SK-N-SH (cell line): ENCODE results near the gene GMFB. TPM values are rescaled to one million over a fixed set of nuclear protein-coding genes. Genes with fewer than 3 reads are reported as not detected.

ENCODE experiments used
- CTCF ChIA-PET: fragments of 300-600, 350-600 bp; formaldehyde crosslinking; extraction: SDS; loops from one replicate; lab custom pipeline; 2021; lab: Yijun Ruan, JAX
- POLR2A ChIA-PET: fragments of 350-600 bp; sonication (Branson Sonifier 250); formaldehyde crosslinking; extraction: SDS; loops from one replicate; lab custom pipeline; 2020; ENCODE audit warnings: antibody characterized with exemption, inconsistent platforms; lab: Yijun Ruan, JAX
- DNase-seq: peaks from one replicate; pipeline ENCODE4 v3.0.0; 2012
- H2AFZ ChIP-seq: fragments of 200-600 bp; sonication (generic); 2 replicates; pipeline ENCODE4 v1.8.1; 2016; ENCODE audit warnings: antibody characterized with exemption, mild to moderate bottlenecking, low read depth
- H3F3A ChIP-seq: fragments of 200-600 bp; sonication (generic); replicated peaks from 2 replicates; pipeline ENCODE3; 2016; ENCODE audit warnings: antibody characterized with exemption, mild to moderate bottlenecking; ENCODE audit not compliant: insufficient read depth
- H3K27ac ChIP-seq, 2 experiments: fragments of 200-500 bp in 1 of 2; fragments of 200-600 bp in 1 of 2; sonication (Bioruptor generic) in 1 of 2; sonication (generic), shearing (Covaris generic) in 1 of 2; 2 replicates each; pipeline versions ENCODE4 v1.5.1 to v1.6.1; 2014 to 2016; ENCODE audit warnings: low read depth in 2 of 2, inconsistent platforms in 1 of 2, low read length in 1 of 2, mild to moderate bottlenecking in 1 of 2, mixed read lengths in 1 of 2
- H3K27me3 ChIP-seq: fragments of 200-600 bp; sonication (generic), shearing (Covaris generic); 2 replicates; pipeline ENCODE4 v1.6.1; 2016; ENCODE audit warnings: mixed run types; ENCODE audit not compliant: insufficient read depth
- H3K36me3 ChIP-seq, 2 experiments: fragments of 200-500 bp in 1 of 2; fragments of 200-600 bp in 1 of 2; sonication (Bioruptor generic) in 1 of 2; sonication (generic) in 1 of 2; replicated peaks in 1 of 2; 2 replicates each; pipeline versions ENCODE3 to v1.5.1; 2014 to 2016; ENCODE audit warnings: low read length in 1 of 2, mild to moderate bottlenecking in 1 of 2; ENCODE audit not compliant: insufficient read depth in 2 of 2, control insufficient read depth in 1 of 2
- H3K4me1 ChIP-seq, 2 experiments: fragments of 200-500 bp in 1 of 2; fragments of 200-600 bp in 1 of 2; sonication (Bioruptor generic) in 1 of 2; sonication (generic), shearing (Covaris generic) in 1 of 2; 2 replicates each; pipeline versions ENCODE4 v1.5.1 to v1.6.1; 2014 to 2016; ENCODE audit warnings: low read depth in 1 of 2, low read length in 1 of 2, mixed run types in 1 of 2; ENCODE audit not compliant: insufficient read depth in 2 of 2, control insufficient read depth in 1 of 2
- H3K4me2 ChIP-seq: fragments of 200-600 bp; sonication (generic), shearing (Covaris generic); 2 replicates; pipeline ENCODE4 v1.6.1; 2017; ENCODE audit warnings: mixed run types
- H3K4me3 ChIP-seq, 2 experiments: fragments of 200-500 bp in 1 of 2; fragments of 200-600 bp in 1 of 2; sonication (Bioruptor generic) in 1 of 2; sonication (generic), shearing (Covaris generic) in 1 of 2; 2 replicates each; pipeline versions ENCODE4 v1.5.1 to v1.8.1; 2014 to 2016; ENCODE audit warnings: low read depth in 2 of 2, inconsistent platforms in 1 of 2, low read length in 1 of 2, mild to moderate bottlenecking in 1 of 2, mixed read lengths in 1 of 2, moderate library complexity in 1 of 2
- H3K79me2 ChIP-seq: fragments of 200-600 bp; sonication (generic); 2 replicates; pipeline ENCODE4 v1.8.1; 2017; ENCODE audit warnings: mild to moderate bottlenecking; ENCODE audit not compliant: insufficient read depth
- H3K9ac ChIP-seq: fragments of 200-600 bp; sonication (generic); 2 replicates; pipeline ENCODE4 v1.6.1; 2017; ENCODE audit warnings: mixed run types
- H3K9me2 ChIP-seq: fragments of 200-600 bp; sonication (generic); 2 replicates; pipeline ENCODE4 v1.6.1; 2017; ENCODE audit warnings: mixed run types
- H3K9me3 ChIP-seq: fragments of 200-600 bp; sonication (generic); 2 replicates; pipeline ENCODE4 v1.6.1; 2017; ENCODE audit warnings: mixed run types, mild to moderate bottlenecking, moderate library complexity
- H4K20me1 ChIP-seq: fragments of 200-600 bp; sonication (generic); 2 replicates; pipeline ENCODE4 v1.6.1; 2017; ENCODE audit warnings: mild to moderate bottlenecking, mixed run types; ENCODE audit not compliant: insufficient read depth
- CHD2 ChIP-seq: fragments of 150-350 bp; IDR thresholded peaks from 2 replicates; pipeline ENCODE4 v1.6.1; 2018; ENCODE audit warnings: low read length; ENCODE audit not compliant: partially characterized antibody
- EP300 ChIP-seq, 2 experiments: IDR thresholded peaks; 2 replicates each; pipeline versions ENCODE4 v1.4.0 to v1.6.1; 2012; ENCODE audit warnings: borderline replicate concordance in 1 of 2, low read depth in 1 of 2, low read length in 1 of 2
- EZH2phosphoT487 ChIP-seq: fragments of 200-600 bp; sonication (generic); IDR thresholded peaks from 2 replicates; pipeline ENCODE4 v1.6.1; 2017; ENCODE audit warnings: low read depth, mixed run types, mild to moderate bottlenecking, antibody characterized with exemption, moderate library complexity, borderline replicate concordance
- FOXM1 ChIP-seq: IDR thresholded peaks from 2 replicates; pipeline ENCODE4 v1.4.0; 2012; ENCODE audit warnings: low read depth, mild to moderate bottlenecking
- GATA2 ChIP-seq: sonication (generic); formaldehyde crosslinking; IDR thresholded peaks from 2 replicates; pipeline ENCODE4 v1.5.0; 2020; ENCODE audit warnings: mild to moderate bottlenecking, missing genetic modification reagents
- IRF3 ChIP-seq: fragments of 150-350 bp; IDR thresholded peaks from 2 replicates; pipeline ENCODE4 v1.6.1; 2016; ENCODE audit warnings: mild to moderate bottlenecking, low read depth, low read length
- JUND ChIP-seq: IDR thresholded peaks from 2 replicates; pipeline ENCODE4 v1.4.0; 2012
- MAX ChIP-seq: IDR thresholded peaks from 2 replicates; pipeline ENCODE4 v1.4.0; 2012; ENCODE audit warnings: low read depth
- MEF2A ChIP-seq: IDR thresholded peaks from 2 replicates; pipeline ENCODE4 v1.4.0; 2012; ENCODE audit warnings: low read depth, borderline replicate concordance
- NRF1 ChIP-seq: IDR thresholded peaks from 2 replicates; pipeline ENCODE4 v1.6.1; 2012; ENCODE audit warnings: low read depth, mild to moderate bottlenecking, low read length
- PBX3 ChIP-seq: IDR thresholded peaks from 2 replicates; pipeline ENCODE4; 2012
- POLR2AphosphoS5 ChIP-seq: IDR thresholded peaks from 2 replicates; pipeline ENCODE4 v1.6.1; 2012; ENCODE audit warnings: low read depth, low read length
- RFX5 ChIP-seq: IDR thresholded peaks from 2 replicates; pipeline ENCODE4 v1.6.1; 2012; ENCODE audit warnings: mild to moderate bottlenecking, improper control_type of control experiment, low read length
- RXRA ChIP-seq: IDR thresholded peaks from 2 replicates; pipeline ENCODE4 v1.4.0; 2012; ENCODE audit warnings: low read depth, mild to moderate bottlenecking, borderline replicate concordance
- SMC3 ChIP-seq: IDR thresholded peaks from 2 replicates; pipeline ENCODE4 v1.6.1; 2012; ENCODE audit warnings: low read depth, low read length, improper control_type of control experiment
- TAF1 ChIP-seq: IDR thresholded peaks from 2 replicates; pipeline ENCODE4 v1.6.1; 2012; ENCODE audit warnings: low read depth, mild to moderate bottlenecking, low read length, moderate library complexity, borderline replicate concordance
- TCF12 ChIP-seq: IDR thresholded peaks from 2 replicates; pipeline ENCODE4 v1.4.0; 2012
- TEAD4 ChIP-seq: IDR thresholded peaks from 2 replicates; pipeline ENCODE4 v1.4.0; 2012; ENCODE audit warnings: mild to moderate bottlenecking, borderline replicate concordance; ENCODE audit not compliant: insufficient read depth
- USF2 ChIP-seq: fragments of 150-350 bp; IDR thresholded peaks from 2 replicates; pipeline ENCODE4 v1.6.1; 2017; ENCODE audit warnings: antibody characterized with exemption, low read length, low read depth, borderline replicate concordance
- WGBS: methylation state at CpG from one replicate; pipeline ENCODE4 v1.1.6; 2017; ENCODE audit warnings: low lambda C conversion rate; 5-methylcytosine and 5-hydroxymethylcytosine counted together
- polyA plus RNA-seq, 3 experiments: library from polyadenylated mRNA; depleted of rRNA; stranded (reverse); fragments of >200 nt; gene quantifications; 2 replicates each; pipeline ENCODE4 v1.2.3, GENCODE V29; 2012
- TF ChIP-seq, protein P1 (sequence below): IDR thresholded peaks from 2 replicates; pipeline ENCODE4 v1.4.0; 2012; ENCODE audit warnings: low read depth, borderline replicate concordance

Gene GMFB
- polyA plus RNA-seq, 1 of the 3 experiments (the other 2 are of a cell fraction) = 9.4 TPM

- no peak overlapping the region for H2AFZ ChIP-seq
- no peak overlapping the region for H3K4me2 ChIP-seq
- no peak overlapping the region for H3K9ac ChIP-seq
- no peaks in the 10 kb centered on the region for H3K9me3 ChIP-seq
- TF ChIP-seq PBX3 (no peak), MEF2A (no peak), TAF1 (no peak), CHD2 (no peak), RFX5 (no peak), NRF1 (no peak), MAX (no peak), SMC3 (no peak), GATA2 (CRISPR knock-in tag) (no peak), IRF3 (no peak), FOXM1 (no peak), EZH2phosphoT487 (no peak), USF2 (no peak), POLR2AphosphoS5 (no peak), EP300 (IDR thresholded peaks at IDR 0.05; ENCODE audit: borderline replicate concordance in 1 of 2, low read depth in 1 of 2, low read length in 1 of 2) (no peak), JUND (no peak), TCF12 (no peak), RXRA (no peak), TEAD4 (no peak)
- TF ChIP-seq, protein P1, sequence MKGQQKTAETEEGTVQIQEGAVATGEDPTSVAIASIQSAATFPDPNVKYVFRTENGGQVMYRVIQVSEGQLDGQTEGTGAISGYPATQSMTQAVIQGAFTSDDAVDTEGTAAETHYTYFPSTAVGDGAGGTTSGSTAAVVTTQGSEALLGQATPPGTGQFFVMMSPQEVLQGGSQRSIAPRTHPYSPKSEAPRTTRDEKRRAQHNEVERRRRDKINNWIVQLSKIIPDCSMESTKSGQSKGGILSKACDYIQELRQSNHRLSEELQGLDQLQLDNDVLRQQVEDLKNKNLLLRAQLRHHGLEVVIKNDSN = no peak
- WGBS = 99% methylated on average over 4 of the region's 4 CpGs
- H3K79me2 ChIP-seq = peaks cover 10% of the 10 kb centered on the region; the same call in 1 of the 2 replicates
- no peak overlapping the region for H3K4me3 ChIP-seq
- H3K27ac ChIP-seq = no peak overlapping the region
- no peaks in the 10 kb centered on the region for H4K20me1 ChIP-seq
- ChIA-PET POLR2A (interaction anchor here (0.6 kb wide), 1 partner anchor 170 kb away, joined by 4 read pairs; no protein-coding TSS in a partner anchor), CTCF (no interaction called here)
- no peak for DNase-seq
- peaks cover 6 to 17% of the 10 kb centered on the region in 2 experiments; a peak in 3 of 4 replicates for H3K4me1 ChIP-seq
- H3K9me2 ChIP-seq = no peaks in the 10 kb centered on the region
- peaks cover 33 to 38% of the 10 kb centered on the region in 2 experiments for H3K36me3 ChIP-seq
- no peaks in the 10 kb centered on the region for H3K27me3 ChIP-seq
- H3F3A ChIP-seq = peaks cover 5% of the 10 kb centered on the region
Measured at GRCh38 chr14:54472315-54472714, 16.5 kb downstream of the GMFB start.
